ENCODE measurements around the gene CDK5R2. TPM values are rescaled to one million over a fixed set of nuclear protein-coding genes. Genes with fewer than 3 reads are reported as not detected.

The CDK5R2 gene
- total and polyA plus RNA-seq, 2 of the 13 experiments (the other 11 are each of a cell fraction or from before 2014, with no cell fraction given): not detected

DNA sequence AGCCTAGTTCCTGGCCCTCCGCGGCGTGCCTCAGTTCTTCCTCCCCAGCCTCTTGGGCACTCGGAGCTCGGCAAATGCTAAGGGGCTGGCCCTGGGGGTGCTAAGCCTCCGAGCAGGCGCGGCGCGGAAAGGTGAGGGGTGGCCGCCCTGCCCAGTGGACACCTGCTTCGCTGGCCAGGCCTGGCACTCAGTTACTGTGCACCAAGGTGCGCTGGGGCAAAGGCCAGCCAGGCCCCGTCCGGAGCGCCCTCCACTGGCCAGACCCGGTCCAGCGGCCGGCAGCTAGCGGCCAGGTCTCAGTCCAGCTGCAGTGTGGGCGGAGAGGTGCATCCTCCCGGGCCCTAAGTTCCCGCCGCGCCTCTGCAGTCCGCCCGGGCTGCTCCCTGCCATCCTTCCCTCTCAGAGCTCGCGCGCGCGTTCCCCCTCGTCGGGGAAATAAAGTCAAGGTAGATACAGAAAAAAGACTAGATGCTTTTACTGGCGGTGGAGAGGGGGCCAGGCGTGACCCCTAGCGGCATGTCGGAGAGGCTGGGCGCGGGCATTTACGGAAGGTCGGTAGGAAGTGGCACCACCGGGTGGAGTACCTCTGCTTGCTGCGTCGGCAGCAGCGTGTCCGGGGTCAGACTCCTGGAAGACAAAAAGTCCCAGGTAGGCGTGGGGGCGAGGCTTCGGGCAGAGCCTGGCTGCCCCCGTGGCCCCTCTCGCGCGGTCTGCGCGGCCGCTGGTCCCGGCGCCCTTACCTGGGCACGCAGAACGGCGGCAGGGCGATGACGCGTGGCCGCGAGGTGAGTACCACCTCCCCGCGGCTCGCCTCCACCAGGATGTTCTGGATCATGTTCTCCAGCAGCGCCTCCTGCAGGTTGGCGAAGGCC, 43.2 kb downstream of the CDK5R2 start (continued):
- TF ChIP-seq ZBTB44 (CRISPR knock-in tag; IDR thresholded peaks at IDR 0.05) (0 out of 2 replicates have a peak, but pooled peaks have one; percentile 74), ZNF788 (CRISPR knock-in tag; IDR thresholded peaks at IDR 0.05; ENCODE audit: borderline replicate concordance) (0 out of 2 replicates have a peak, but pooled peaks have one; percentile 9), ZNF672 (CRISPR knock-in tag; IDR thresholded peaks at IDR 0.05) (no peak), NAIF1 (CRISPR knock-in tag; IDR thresholded peaks at IDR 0.05; ENCODE audit: borderline replicate concordance) (peak; percentile 12; the same call in 1 of the 2 replicates)
- TF ChIP-seq, protein P1, sequence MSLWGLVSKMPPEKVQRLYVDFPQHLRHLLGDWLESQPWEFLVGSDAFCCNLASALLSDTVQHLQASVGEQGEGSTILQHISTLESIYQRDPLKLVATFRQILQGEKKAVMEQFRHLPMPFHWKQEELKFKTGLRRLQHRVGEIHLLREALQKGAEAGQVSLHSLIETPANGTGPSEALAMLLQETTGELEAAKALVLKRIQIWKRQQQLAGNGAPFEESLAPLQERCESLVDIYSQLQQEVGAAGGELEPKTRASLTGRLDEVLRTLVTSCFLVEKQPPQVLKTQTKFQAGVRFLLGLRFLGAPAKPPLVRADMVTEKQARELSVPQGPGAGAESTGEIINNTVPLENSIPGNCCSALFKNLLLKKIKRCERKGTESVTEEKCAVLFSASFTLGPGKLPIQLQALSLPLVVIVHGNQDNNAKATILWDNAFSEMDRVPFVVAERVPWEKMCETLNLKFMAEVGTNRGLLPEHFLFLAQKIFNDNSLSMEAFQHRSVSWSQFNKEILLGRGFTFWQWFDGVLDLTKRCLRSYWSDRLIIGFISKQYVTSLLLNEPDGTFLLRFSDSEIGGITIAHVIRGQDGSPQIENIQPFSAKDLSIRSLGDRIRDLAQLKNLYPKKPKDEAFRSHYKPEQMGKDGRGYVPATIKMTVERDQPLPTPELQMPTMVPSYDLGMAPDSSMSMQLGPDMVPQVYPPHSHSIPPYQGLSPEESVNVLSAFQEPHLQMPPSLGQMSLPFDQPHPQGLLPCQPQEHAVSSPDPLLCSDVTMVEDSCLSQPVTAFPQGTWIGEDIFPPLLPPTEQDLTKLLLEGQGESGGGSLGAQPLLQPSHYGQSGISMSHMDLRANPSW (CRISPR knock-in tag; IDR thresholded peaks at IDR 0.05; ENCODE audit: borderline replicate concordance): no peak

DNA sequence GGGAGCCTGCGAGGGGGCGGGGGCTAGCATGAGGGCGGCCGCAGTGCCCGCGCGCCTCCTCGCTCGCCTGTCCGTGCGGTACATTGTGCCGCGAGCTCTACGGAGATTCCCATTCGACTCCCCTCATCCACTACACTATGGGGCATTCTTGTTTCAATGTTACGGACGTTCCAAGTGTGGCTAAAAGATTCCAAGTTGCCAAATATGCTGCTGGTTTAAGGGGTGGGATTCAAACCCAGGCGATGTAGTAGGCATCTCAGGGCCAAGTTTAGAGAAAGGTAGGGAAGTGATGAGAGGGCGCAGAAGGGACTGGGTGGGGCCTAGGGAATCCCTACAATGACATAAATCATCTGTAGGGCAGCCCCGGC, 43.8 kb downstream of the CDK5R2 start:
- BruUV-seq (replicated peaks): no TSS peak
- Histone ChIP-seq H3K4me2 (ENCODE audit: low read depth, low read length) (peak overlapping the region; percentile 71), H3K4me3 (replicated peaks in 1 of 3; ENCODE audit: insufficient read depth in 1 of 3, low read depth in 2 of 3, low read length in 3 of 3) (peak overlapping the region in 1 of 3 experiments; percentile 64; a peak in 1 of 6 replicates), H3K9me3 (ENCODE audit: low read length) (no peaks in the 10 kb centered on the region), H3K79me2 (ENCODE audit: insufficient read depth, low read length) (no peaks in the 10 kb centered on the region), H3K36me3 (replicated peaks in 1 of 2; ENCODE audit: control insufficient read depth in 1 of 2, insufficient read depth in 2 of 2, low read length in 2 of 2) (no peaks in the 10 kb centered on the region), H3K4me1 (ENCODE audit: insufficient read depth, low read length) (peaks cover 28% of the 10 kb centered on the region), H3K27ac (ENCODE audit: extremely low read length, insufficient read depth, low read length) (no peak overlapping the region), H3K9ac (ENCODE audit: insufficient read depth, low read depth, low read length) (no peak overlapping the region), H2AFZ (ENCODE audit: low read length) (no peak overlapping the region), H4K20me1 (ENCODE audit: insufficient read depth, low read length) (peaks cover 36% of the 10 kb centered on the region; the same call in 1 of the 2 replicates), H3K27me3 (ENCODE audit: control insufficient read depth in 1 of 2, insufficient read depth in 2 of 2, low read length in 2 of 2) (peaks cover 38 to 80% of the 10 kb centered on the region in 2 experiments)
- 12% methylated on average over 13 of the region's 20 CpGs for WGBS (ENCODE audit: low lambda C conversion rate)
- in situ Hi-C loops (cut with HindIII; ENCODE audit: extremely low pct_ligation_motif_present, low pct_unique_long_range_greater_than_20kb): no loop called here
- intact Hi-C loops (cut with micrococcal nuclease; ENCODE audit: unreplicated experiment): loop anchor here (2.0 kb wide), 1 partner anchor 26 kb away; no protein-coding TSS in a partner anchor
- no peak for DNase-seq (ENCODE audit: low spot score)
- CTCF ChIA-PET (ENCODE audit: low intra/inter-chr PET ratio, low total read pairs): interaction anchor here (2.1 kb wide), 1 partner anchor 23 kb away, joined by 7 read pairs; no protein-coding TSS in a partner anchor
- no peak; the same call in 2 of the 3 replicates for ATAC-seq
- no peak for FAIRE-seq
- POLR2A ChIA-PET: no interaction called here
- no peak for TF ChIP-seq ZNF775 (CRISPR knock-in tag; IDR thresholded peaks at IDR 0.05; ENCODE audit: borderline replicate concordance)
- TF ChIP-seq ZNF672 (CRISPR knock-in tag; IDR thresholded peaks at IDR 0.05): no peak
- TF ChIP-seq, protein P2, sequence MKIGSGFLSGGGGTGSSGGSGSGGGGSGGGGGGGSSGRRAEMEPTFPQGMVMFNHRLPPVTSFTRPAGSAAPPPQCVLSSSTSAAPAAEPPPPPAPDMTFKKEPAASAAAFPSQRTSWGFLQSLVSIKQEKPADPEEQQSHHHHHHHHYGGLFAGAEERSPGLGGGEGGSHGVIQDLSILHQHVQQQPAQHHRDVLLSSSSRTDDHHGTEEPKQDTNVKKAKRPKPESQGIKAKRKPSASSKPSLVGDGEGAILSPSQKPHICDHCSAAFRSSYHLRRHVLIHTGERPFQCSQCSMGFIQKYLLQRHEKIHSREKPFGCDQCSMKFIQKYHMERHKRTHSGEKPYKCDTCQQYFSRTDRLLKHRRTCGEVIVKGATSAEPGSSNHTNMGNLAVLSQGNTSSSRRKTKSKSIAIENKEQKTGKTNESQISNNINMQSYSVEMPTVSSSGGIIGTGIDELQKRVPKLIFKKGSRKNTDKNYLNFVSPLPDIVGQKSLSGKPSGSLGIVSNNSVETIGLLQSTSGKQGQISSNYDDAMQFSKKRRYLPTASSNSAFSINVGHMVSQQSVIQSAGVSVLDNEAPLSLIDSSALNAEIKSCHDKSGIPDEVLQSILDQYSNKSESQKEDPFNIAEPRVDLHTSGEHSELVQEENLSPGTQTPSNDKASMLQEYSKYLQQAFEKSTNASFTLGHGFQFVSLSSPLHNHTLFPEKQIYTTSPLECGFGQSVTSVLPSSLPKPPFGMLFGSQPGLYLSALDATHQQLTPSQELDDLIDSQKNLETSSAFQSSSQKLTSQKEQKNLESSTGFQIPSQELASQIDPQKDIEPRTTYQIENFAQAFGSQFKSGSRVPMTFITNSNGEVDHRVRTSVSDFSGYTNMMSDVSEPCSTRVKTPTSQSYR (CRISPR knock-in tag; IDR thresholded peaks at IDR 0.05; ENCODE audit: borderline replicate concordance): 0 out of 2 replicates have a peak, but pooled peaks have one; percentile 13
- TF ChIP-seq KDM1A (CRISPR knock-in tag; IDR thresholded peaks at IDR 0.05): 0 out of 2 replicates have a peak, but pooled peaks have one; percentile 3
- TF ChIP-seq SMAD9 (CRISPR knock-in tag; IDR thresholded peaks at IDR 0.05): no peak
- TF ChIP-seq, protein P3, sequence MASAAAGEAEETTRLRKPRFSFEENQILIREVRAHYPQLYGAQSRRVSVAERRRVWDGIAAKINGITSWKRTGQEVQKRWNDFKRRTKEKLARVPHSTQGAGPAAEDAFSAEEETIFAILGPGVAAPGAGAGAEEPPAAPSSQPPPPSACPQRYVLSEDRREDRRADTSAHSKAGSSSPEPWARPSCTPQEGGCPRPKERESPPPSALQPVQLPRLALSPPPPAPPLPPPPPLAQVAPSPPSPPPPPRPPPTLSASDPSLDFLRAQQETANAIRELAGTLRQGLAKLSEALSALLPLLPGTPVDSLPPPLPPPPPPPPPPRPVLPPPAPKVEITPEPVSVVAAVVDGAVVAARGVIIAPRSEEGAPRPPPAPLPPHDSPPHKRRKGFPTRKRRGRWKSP (CRISPR knock-in tag; IDR thresholded peaks at IDR 0.05): 0 out of 2 replicates have a peak, but pooled peaks have one; percentile 34
- no peak for TF ChIP-seq ZNF138 (CRISPR knock-in tag; IDR thresholded peaks at IDR 0.05; ENCODE audit: low read depth)
